A549 (cell line): ENCODE results near the gene FAM98C. TPM values are rescaled to one million over a fixed set of nuclear protein-coding genes. Genes with fewer than 3 reads are reported as not detected.

Experiments used
- ATAC-seq, 2 experiments: fragments of 200-7000 bp in 1 of 2; fragments of >200 bp in 1 of 2; cut with Nextera tagmentation in 1 of 2; cut with Tn5 transposase in 1 of 2; 3 replicates each; pipeline versions ENCODE4 v1.8.0 to v1.9.1; 2018 to 2020; ENCODE audit warnings: mild to moderate bottlenecking in 1 of 2, moderate library complexity in 1 of 2
- CTCF ChIA-PET: fragments of 300-600 bp; sonication (Branson Sonifier 250); formaldehyde crosslinking; extraction: SDS; loops from one replicate; lab custom pipeline; 2021; ENCODE audit warnings: antibody characterized with exemption, inconsistent platforms; lab: Yijun Ruan, JAX
- POLR2A ChIA-PET: fragments of 350-600 bp; formaldehyde crosslinking; extraction: SDS; loops from one replicate; lab custom pipeline; 2021; ENCODE audit warnings: antibody characterized with exemption, inconsistent platforms; lab: Yijun Ruan, JAX
- DNase-seq, 2 experiments: peaks; one replicate each; pipeline versions ENCODE4 v3.0.0 to v3.0.0-alpha.2; 2011 to 2016; ENCODE audit warnings: low read depth in 1 of 2, low spot score in 1 of 2
- FAIRE-seq: peaks from 2 replicates; lab custom pipeline; 2011; peaks lifted over from hg19 to GRCh38; lab: Jason Lieb, UNC
- H3K27ac ChIP-seq, 2 experiments: fragments of >200 bp; sonication (Bioruptor Twin); formaldehyde crosslinking; 3 replicates each; pipeline ENCODE4 v1.5.1; 2016 to 2017
- H3K4me1 ChIP-seq: fragments of >200 bp; sonication (Bioruptor Twin); formaldehyde crosslinking; 3 replicates; pipeline ENCODE4 v1.6.1; 2016
- H3K4me2 ChIP-seq: fragments of >200 bp; sonication (Bioruptor Twin); formaldehyde crosslinking; 3 replicates; pipeline ENCODE4 v1.6.1; 2016
- H3K4me3 ChIP-seq: fragments of >200 bp; sonication (Bioruptor Twin); formaldehyde crosslinking; 3 replicates; pipeline ENCODE4 v1.5.1; 2016
- H3K9me3 ChIP-seq: fragments of >200 bp; sonication (Bioruptor Twin); formaldehyde crosslinking; 3 replicates; pipeline ENCODE4 v1.6.1; 2016
- BHLHE40 ChIP-seq: IDR thresholded peaks from 2 replicates; pipeline ENCODE4 v1.6.1; 2012; ENCODE audit warnings: low read depth, low read length, inconsistent platforms
- CBX8 ChIP-seq: fragments of 200-600 bp; sonication (generic); IDR thresholded peaks from 2 replicates; pipeline ENCODE4 v1.6.1; 2016
- CHD4 ChIP-seq: fragments of 200-600 bp; sonication (generic); IDR thresholded peaks from 2 replicates; pipeline ENCODE4 v1.6.1; 2016; ENCODE audit warnings: antibody characterized with exemption, mild to moderate bottlenecking, borderline replicate concordance
- EHMT2 ChIP-seq: fragments of 200-600 bp; sonication (generic); IDR thresholded peaks from 2 replicates; pipeline ENCODE4 v1.6.1; 2016; ENCODE audit warnings: antibody characterized with exemption, low read depth, mild to moderate bottlenecking, moderate library complexity
- ESRRA ChIP-seq: fragments of 150-350 bp; IDR thresholded peaks from 2 replicates; pipeline ENCODE4 v1.6.1; 2014; ENCODE audit warnings: mild to moderate bottlenecking, low read length, borderline replicate concordance
- GATA3 ChIP-seq: IDR thresholded peaks from 2 replicates; pipeline ENCODE4 v1.6.1; 2012; ENCODE audit warnings: borderline replicate concordance
- HDAC2 ChIP-seq: fragments of 200-600 bp; sonication (generic); IDR thresholded peaks from 2 replicates; pipeline ENCODE4 v1.6.1; 2016
- HEYL ChIP-seq: fragments of 250-450 bp; sonication (Bioruptor Pico); IDR thresholded peaks from 2 replicates; pipeline ENCODE4 v1.8.0; 2021; ENCODE audit warnings: mild to moderate bottlenecking, moderate library complexity
- JUN ChIP-seq, 2 experiments: fragments of >200 bp; sonication (Bioruptor Twin); formaldehyde crosslinking; IDR thresholded peaks; 2 replicates in 1 of 2; 3 replicates in 1 of 2; pipeline ENCODE4 v1.6.1; 2016 to 2017
- JUNB ChIP-seq: fragments of >200 bp; sonication (Bioruptor Twin); formaldehyde crosslinking; IDR thresholded peaks from 2 replicates; pipeline ENCODE4 v1.6.1; 2016
- MYC ChIP-seq: IDR thresholded peaks from 2 replicates; pipeline ENCODE4 v1.6.1; 2012; ENCODE audit warnings: mild to moderate bottlenecking, inconsistent platforms, low read length, improper control_type of control experiment, borderline replicate concordance
- NFE2L2 ChIP-seq: fragments of 150-350 bp; conservative IDR thresholded peaks from 2 replicates; pipeline ENCODE4 v1.6.1; 2014; ENCODE audit warnings: low read length
- RNF2 ChIP-seq: fragments of 200-600 bp; sonication (generic); IDR thresholded peaks from 2 replicates; pipeline ENCODE4 v1.6.1; 2016; ENCODE audit warnings: low read depth, mild to moderate bottlenecking, antibody characterized with exemption, moderate library complexity, borderline replicate concordance
- TP53 ChIP-seq: fragments of 250-450 bp; sonication (Bioruptor Pico); IDR thresholded peaks from 2 replicates; pipeline ENCODE4 v1.5.0; 2021; ENCODE audit warnings: mild to moderate bottlenecking, moderate library complexity
- ZC3H11A ChIP-seq: fragments of 450-650 bp; IDR thresholded peaks from 2 replicates; pipeline ENCODE4 v1.6.1; 2014; ENCODE audit warnings: antibody characterized with exemption, mild to moderate bottlenecking
- WGBS: methylation state at CpG from one replicate; pipeline ENCODE4 v1.1.6; 2017; ENCODE audit errors: missing lambda C conversion rate; 5-methylcytosine and 5-hydroxymethylcytosine counted together
- polyA plus RNA-seq, 4 experiments: library from polyadenylated mRNA; depleted of rRNA in 3 of 4; stranded (reverse); fragments of >200 nt; fragmentation: RNase III in 1 of 4; extraction: RNeasy Plus Mini Kit Qiagen cat#74134 plus additional on column Dnase treatment in 1 of 4; gene quantifications; 2 replicates in 3 of 4; 3 replicates in 1 of 4; pipeline ENCODE4 v1.2.3, GENCODE V29; 2011 to 2017
- TF ChIP-seq, protein P1 (sequence below): fragments of 450-650 bp; IDR thresholded peaks from 2 replicates; pipeline ENCODE4 v1.6.1; 2014; ENCODE audit warnings: antibody characterized with exemption
- TF ChIP-seq, protein P2 (sequence below): fragments of >200 bp; sonication (Bioruptor Twin); formaldehyde crosslinking; IDR thresholded peaks from 3 replicates; pipeline ENCODE4 v1.5.1; 2016
- TF ChIP-seq, protein P3 (sequence below): fragments of 200-600 bp; sonication (generic); IDR thresholded peaks from 2 replicates; pipeline ENCODE4 v1.6.1; 2016; ENCODE audit warnings: antibody characterized with exemption, mild to moderate bottlenecking, moderate library complexity
- TF ChIP-seq, protein P4 (sequence below): fragments of 150-350 bp; IDR thresholded peaks from 2 replicates; pipeline ENCODE4 v1.6.1; 2014; ENCODE audit warnings: low read depth, mild to moderate bottlenecking, low read length

Gene FAM98C
- polyA plus RNA-seq, 2 of the 4 experiments (the other 2 are of a cell fraction): 12.8 to 20.4 TPM

DNA sequence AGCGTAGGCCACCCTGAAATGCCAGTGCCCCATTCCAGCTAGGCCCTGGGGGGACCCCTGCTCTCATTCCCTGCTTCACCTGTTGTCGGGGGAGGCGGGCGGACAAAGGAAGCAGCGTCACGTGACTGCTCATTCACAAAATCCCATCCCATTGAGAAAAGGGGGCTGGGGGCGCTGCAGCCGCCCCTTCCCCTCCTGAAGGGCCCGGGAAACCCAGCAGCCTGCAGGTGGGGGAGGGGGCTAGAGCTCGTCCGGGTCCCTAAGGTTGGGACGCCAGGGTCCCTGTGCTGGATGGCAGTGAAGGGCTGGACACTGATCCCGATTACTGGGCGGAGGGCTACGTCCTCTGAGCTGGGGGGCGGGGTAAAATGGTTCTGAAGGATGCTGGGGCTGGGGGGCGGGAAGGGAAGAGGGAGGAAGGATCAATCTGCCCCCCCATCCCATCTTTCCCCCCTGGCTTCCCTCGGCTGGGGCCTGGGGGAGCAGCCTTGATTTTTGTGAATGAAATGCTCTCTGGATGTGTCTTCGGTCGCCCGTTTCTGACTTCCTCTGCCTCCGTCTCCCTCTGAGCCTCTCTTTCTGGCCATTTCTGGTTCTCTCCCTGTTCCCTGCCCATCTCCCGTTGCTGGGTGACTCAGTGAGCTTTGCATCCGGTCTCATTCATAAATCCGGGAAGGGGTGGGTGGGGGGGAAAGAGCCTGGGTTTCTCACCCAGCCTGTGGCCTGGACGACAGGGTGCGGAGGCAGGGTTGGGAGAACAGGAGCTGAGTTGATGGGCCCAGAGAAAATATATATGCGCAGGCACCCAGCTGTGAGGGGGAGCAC is 13.6 kb upstream of the FAM98C start:
- WGBS: 36% methylated on average over 28 of the region's 28 CpGs
- ATAC-seq (no peak), DNase-seq (peak; percentile 53 to 80), FAIRE-seq (no peak)
- Histone ChIP-seq H3K4me3 (peak overlapping the region; percentile 61), H3K9me3 (no peaks in the 10 kb centered on the region), H3K4me2 (peak overlapping the region; percentile 86), H3K4me1 (peaks cover 42% of the 10 kb centered on the region), H3K27ac (peak overlapping the region; percentile 71 to 90)
- CTCF ChIA-PET: interaction anchor here (0.9 to 12.4 kb wide), 11 partner anchors 11 to 541 kb away, joined by 3 to 254 read pairs (median 4); partner anchors contain the start of genes CATSPERG, FAM98C, MRPS12 and PSMD8
- POLR2A ChIA-PET: interaction anchor here (0.9 to 3.4 kb wide), 4 partner anchors 10 to 14 kb away, joined by 3 to 89 read pairs (median 6); partner anchors contain the start of genes FAM98C and PSMD8
- TF ChIP-seq, protein P1, sequence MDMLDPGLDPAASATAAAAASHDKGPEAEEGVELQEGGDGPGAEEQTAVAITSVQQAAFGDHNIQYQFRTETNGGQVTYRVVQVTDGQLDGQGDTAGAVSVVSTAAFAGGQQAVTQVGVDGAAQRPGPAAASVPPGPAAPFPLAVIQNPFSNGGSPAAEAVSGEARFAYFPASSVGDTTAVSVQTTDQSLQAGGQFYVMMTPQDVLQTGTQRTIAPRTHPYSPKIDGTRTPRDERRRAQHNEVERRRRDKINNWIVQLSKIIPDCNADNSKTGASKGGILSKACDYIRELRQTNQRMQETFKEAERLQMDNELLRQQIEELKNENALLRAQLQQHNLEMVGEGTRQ: peak; percentile 85
- TF ChIP-seq TP53 (CRISPR knock-in tag): 0 out of 2 replicates have a peak, but pooled peaks have one; percentile 48
- TF ChIP-seq, protein P2, sequence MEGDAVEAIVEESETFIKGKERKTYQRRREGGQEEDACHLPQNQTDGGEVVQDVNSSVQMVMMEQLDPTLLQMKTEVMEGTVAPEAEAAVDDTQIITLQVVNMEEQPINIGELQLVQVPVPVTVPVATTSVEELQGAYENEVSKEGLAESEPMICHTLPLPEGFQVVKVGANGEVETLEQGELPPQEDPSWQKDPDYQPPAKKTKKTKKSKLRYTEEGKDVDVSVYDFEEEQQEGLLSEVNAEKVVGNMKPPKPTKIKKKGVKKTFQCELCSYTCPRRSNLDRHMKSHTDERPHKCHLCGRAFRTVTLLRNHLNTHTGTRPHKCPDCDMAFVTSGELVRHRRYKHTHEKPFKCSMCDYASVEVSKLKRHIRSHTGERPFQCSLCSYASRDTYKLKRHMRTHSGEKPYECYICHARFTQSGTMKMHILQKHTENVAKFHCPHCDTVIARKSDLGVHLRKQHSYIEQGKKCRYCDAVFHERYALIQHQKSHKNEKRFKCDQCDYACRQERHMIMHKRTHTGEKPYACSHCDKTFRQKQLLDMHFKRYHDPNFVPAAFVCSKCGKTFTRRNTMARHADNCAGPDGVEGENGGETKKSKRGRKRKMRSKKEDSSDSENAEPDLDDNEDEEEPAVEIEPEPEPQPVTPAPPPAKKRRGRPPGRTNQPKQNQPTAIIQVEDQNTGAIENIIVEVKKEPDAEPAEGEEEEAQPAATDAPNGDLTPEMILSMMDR: no peak

DNA sequence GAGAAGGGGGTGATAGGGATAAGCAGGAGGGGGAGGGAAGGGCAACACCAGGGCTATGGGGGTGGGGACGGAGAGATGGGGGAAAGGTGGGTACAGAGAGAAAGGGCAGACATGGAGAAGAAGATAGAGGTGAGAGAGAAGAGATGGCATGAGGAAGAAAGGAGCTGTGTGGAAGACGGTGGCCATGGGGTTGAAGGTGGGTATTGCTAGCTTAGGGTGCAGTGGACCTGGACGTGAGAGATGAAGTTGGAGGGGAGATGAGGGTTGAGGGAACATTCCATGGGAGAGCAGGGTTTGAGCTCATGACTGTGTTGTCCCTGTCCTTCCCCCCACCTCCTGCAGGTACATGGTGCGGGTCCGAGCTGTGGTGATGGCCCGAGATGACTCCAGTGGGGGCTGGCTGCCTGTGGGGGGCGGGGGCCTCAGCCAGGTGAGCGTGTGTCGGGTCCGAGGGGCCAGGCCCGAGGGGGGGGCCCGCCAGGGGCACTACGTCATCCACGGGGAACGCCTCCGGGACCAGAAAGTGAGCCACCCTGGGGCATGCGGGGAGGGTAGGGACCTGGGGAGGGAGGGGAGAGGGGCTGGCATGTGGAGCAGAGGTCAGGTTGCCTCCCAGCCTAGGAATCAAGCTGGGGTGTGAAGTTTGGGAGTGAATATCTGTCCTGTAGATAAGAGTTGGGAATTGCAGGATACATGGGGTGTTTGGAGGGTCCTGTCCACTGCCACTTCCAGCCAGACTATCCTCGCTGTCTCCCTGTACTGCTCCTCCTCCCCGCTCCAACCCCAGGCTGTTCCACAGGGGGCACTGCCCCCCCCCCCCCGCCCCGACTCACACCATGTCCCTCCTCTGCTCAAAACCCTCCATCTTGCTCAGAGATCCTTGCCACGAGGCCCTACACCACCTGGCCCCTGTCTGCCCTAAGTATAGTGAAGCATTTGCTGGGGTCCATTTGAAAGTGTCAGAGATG is 12.7 kb upstream of the FAM98C start:
- ChIA-PET CTCF (interaction anchor here (0.7 to 12.4 kb wide), 11 partner anchors 11 to 540 kb away, joined by 3 to 254 read pairs (median 5); partner anchors contain the start of genes CATSPERG, FAM98C, MRPS12 and PSMD8), POLR2A (interaction anchor here (0.6 to 3.4 kb wide), 4 partner anchors 9 to 141 kb away, joined by 4 to 89 read pairs (median 6); partner anchors contain the start of genes FAM98C and PSMD8)
- 81% methylated on average over 9 of the region's 22 CpGs for WGBS
- no peak for TF ChIP-seq CBX8
- TF ChIP-seq, protein P3, sequence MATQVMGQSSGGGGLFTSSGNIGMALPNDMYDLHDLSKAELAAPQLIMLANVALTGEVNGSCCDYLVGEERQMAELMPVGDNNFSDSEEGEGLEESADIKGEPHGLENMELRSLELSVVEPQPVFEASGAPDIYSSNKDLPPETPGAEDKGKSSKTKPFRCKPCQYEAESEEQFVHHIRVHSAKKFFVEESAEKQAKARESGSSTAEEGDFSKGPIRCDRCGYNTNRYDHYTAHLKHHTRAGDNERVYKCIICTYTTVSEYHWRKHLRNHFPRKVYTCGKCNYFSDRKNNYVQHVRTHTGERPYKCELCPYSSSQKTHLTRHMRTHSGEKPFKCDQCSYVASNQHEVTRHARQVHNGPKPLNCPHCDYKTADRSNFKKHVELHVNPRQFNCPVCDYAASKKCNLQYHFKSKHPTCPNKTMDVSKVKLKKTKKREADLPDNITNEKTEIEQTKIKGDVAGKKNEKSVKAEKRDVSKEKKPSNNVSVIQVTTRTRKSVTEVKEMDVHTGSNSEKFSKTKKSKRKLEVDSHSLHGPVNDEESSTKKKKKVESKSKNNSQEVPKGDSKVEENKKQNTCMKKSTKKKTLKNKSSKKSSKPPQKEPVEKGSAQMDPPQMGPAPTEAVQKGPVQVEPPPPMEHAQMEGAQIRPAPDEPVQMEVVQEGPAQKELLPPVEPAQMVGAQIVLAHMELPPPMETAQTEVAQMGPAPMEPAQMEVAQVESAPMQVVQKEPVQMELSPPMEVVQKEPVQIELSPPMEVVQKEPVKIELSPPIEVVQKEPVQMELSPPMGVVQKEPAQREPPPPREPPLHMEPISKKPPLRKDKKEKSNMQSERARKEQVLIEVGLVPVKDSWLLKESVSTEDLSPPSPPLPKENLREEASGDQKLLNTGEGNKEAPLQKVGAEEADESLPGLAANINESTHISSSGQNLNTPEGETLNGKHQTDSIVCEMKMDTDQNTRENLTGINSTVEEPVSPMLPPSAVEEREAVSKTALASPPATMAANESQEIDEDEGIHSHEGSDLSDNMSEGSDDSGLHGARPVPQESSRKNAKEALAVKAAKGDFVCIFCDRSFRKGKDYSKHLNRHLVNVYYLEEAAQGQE: no peak
- no peak for TF ChIP-seq MYC
- no peak for TF ChIP-seq JUN (IDR thresholded peaks at IDR 0.05)
- TF ChIP-seq, protein P4, sequence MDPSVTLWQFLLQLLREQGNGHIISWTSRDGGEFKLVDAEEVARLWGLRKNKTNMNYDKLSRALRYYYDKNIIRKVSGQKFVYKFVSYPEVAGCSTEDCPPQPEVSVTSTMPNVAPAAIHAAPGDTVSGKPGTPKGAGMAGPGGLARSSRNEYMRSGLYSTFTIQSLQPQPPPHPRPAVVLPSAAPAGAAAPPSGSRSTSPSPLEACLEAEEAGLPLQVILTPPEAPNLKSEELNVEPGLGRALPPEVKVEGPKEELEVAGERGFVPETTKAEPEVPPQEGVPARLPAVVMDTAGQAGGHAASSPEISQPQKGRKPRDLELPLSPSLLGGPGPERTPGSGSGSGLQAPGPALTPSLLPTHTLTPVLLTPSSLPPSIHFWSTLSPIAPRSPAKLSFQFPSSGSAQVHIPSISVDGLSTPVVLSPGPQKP: no peak
- no peak for TF ChIP-seq BHLHE40
- TF ChIP-seq, protein P1: no peak
- TF ChIP-seq HDAC2: no peak
- TF ChIP-seq ZC3H11A: no peak
- no peak for TF ChIP-seq NFE2L2
- TF ChIP-seq JUNB: no peak
- TF ChIP-seq GATA3: no peak
- no peak for TF ChIP-seq ESRRA
- TF ChIP-seq TP53 (CRISPR knock-in tag): no peak
- TF ChIP-seq EHMT2: no peak
- TF ChIP-seq CHD4: no peak
- no peak for TF ChIP-seq RNF2
- TF ChIP-seq HEYL (CRISPR knock-in tag): no peak
- H3K9me3 ChIP-seq: no peaks in the 10 kb centered on the region
- H3K4me1 ChIP-seq: peaks cover 42% of the 10 kb centered on the region
- peak overlapping the region; percentile 86 for H3K4me2 ChIP-seq
- no peak for ATAC-seq
- no peak for DNase-seq
- H3K4me3 ChIP-seq: peak overlapping the region; percentile 61; the same call in 1 of the 3 replicates
- no peak for FAIRE-seq
- H3K27ac ChIP-seq: peak overlapping the region in 1 of 2 experiments; percentile 90; a peak in 3 of 6 replicates
